GM13976 (cell line): ENCODE measurements around the gene MRTO4.

ENCODE experiments used
- DNase-seq: peaks from one replicate; pipeline ENCODE4 v3.0.0; 2012; ENCODE audit warnings: low spot score
- in situ Hi-C: fragments of 300-500 bp; cut with MboI; formaldehyde crosslinking; loops from one replicate; pipeline ENCODE4 v1.12.0; 2022; ENCODE audit warnings: low sequenced_read_pairs, mixed read lengths, inconsistent platforms; ENCODE audit not compliant: unreplicated experiment
- TF ChIP-seq, protein P1 (sequence below): IDR thresholded peaks from 2 replicates; pipeline ENCODE4 v1.5.1; 2012; ENCODE audit warnings: borderline replicate concordance, mild to moderate bottlenecking; ENCODE audit not compliant: insufficient read depth; ENCODE audit errors: extremely low read depth, missing control alignments, control extremely low read depth

MRTO4 gene

DNA sequence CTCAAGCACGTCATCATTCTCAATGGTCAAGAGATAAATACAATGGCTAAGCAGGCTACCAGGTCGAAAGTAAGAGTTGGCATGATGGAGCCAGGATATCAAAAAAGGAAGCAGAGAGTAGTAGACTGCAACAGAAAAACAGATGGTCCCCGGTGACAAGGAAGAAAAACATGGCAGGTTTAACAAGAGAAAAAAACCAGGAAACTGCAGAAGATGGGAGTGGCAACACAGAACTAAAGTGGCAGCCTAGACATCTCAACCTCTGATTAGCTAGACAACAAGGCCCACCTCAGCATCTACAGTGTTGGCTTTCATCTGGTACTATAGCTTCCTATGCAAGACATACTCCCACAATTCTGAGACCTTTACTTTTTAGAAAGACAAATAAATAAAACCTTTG, 44.7 kb upstream of the MRTO4 start:
- TF ChIP-seq, protein P1, sequence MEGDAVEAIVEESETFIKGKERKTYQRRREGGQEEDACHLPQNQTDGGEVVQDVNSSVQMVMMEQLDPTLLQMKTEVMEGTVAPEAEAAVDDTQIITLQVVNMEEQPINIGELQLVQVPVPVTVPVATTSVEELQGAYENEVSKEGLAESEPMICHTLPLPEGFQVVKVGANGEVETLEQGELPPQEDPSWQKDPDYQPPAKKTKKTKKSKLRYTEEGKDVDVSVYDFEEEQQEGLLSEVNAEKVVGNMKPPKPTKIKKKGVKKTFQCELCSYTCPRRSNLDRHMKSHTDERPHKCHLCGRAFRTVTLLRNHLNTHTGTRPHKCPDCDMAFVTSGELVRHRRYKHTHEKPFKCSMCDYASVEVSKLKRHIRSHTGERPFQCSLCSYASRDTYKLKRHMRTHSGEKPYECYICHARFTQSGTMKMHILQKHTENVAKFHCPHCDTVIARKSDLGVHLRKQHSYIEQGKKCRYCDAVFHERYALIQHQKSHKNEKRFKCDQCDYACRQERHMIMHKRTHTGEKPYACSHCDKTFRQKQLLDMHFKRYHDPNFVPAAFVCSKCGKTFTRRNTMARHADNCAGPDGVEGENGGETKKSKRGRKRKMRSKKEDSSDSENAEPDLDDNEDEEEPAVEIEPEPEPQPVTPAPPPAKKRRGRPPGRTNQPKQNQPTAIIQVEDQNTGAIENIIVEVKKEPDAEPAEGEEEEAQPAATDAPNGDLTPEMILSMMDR: no peak
- DNase-seq: no peak
- in situ Hi-C loops: no loop called here

DNA sequence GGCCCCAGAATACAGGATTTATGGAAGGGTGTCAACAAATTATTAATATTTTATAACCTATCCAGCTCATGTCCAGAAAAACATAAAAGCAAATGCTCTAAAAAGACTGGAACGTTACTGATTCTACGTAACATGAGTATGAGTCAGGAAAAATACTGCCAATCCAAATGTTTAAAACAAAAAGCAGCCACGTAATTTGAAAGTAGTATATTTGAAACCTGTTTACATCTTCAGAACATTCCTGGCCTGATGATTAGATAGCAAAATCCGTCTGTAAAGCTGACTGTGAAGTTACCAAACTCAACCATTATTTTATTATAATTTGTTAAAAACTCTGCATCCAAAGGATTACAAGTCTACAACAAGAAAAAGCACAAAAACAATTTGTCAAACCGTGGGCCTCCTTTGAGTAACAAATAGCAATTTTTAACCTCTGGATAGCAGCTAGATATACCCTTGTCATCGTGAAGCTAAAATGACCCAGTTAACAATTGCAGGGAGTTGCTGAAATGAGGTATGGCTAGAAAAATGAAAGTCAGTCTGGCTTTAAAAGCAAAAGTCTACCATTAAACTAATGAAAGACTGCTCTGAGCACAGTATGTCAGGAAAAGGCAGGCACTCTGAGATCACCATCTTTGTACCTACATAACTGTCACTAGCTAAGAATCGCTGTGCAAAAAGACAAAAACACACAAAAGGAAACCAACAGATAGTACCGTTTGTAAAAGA, 42.7 kb upstream of the MRTO4 start:
- TF ChIP-seq, protein P1: no peak
- in situ Hi-C loops: no loop called here
- DNase-seq: no peak

DNA sequence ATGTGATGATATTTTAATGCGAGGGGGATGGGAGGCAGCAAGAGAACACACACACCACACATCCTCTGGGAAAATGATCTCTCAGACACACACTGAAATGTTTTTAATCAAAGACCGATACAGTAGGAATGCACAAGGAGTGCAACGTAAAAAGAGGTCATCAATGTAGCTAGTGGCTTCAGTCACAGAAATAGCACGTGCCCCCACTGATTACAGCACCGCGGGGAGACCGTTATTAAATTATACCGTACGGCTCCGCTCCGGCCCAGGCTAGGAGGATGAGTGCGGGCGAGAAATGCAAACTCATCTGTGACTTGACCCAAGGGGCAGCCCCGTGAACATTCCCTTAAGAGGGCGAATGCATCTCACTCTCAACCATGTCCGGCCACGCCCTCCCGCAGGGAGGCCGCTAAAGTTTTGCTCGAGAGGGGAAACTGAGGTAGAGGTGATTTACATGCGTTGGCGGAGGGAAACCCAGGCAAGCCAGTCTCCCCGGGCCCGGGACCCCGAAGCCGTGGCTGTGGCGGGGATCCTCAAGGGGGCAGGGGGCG, 42.1 kb upstream of the MRTO4 start:
- TF ChIP-seq, protein P1: no peak
- in situ Hi-C loops: no loop called here
- DNase-seq: peak; percentile 75

DNA sequence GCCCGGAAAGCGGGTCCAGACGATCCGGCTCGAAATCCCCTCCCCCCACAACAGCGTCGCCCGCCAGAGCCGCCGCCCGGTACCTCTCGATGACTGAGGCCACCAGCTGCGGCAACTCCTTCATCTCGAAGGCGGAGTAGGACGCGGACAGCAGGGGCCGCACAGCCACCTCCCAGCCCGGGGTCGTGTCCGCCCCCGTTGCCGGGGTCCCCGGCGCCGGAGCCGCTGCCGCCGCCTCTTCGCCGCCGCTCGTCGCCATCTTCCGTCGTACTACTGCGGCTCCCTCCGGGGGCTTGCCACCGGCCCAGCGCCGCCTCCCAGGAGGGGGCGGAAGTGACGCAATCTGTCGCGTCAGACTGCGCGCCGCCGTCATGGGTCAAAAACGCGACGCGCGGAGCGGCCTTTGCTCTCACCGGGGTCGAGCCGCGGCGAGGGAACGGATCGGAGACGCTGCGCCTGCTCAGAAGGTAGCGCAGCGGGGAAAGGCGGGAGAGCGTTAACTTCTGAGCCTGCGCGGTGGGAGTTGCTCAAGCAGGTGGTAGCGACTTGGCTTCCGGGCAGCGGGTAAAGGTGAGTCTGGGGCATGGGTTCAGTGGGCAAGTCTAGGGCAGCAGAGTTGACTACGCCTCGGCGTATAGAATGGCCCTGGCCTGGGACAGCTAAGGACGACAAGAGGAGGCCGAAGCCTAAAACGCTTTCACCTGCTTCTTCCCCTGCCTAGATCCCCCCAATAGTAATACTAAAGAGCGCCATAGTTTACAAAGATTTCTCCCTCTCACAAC, 41.4 kb upstream of the MRTO4 start, which contains the start of gene UBR4:
TSS of gene UBR4 (minus strand) at position 277 of the 782 bp plus-strand sequence. CDS start at position 259, 18 bp downstream.
- in situ Hi-C loops: no loop called here
- peak; percentile 96 for DNase-seq
- TF ChIP-seq, protein P1: peak; percentile 4

DNA sequence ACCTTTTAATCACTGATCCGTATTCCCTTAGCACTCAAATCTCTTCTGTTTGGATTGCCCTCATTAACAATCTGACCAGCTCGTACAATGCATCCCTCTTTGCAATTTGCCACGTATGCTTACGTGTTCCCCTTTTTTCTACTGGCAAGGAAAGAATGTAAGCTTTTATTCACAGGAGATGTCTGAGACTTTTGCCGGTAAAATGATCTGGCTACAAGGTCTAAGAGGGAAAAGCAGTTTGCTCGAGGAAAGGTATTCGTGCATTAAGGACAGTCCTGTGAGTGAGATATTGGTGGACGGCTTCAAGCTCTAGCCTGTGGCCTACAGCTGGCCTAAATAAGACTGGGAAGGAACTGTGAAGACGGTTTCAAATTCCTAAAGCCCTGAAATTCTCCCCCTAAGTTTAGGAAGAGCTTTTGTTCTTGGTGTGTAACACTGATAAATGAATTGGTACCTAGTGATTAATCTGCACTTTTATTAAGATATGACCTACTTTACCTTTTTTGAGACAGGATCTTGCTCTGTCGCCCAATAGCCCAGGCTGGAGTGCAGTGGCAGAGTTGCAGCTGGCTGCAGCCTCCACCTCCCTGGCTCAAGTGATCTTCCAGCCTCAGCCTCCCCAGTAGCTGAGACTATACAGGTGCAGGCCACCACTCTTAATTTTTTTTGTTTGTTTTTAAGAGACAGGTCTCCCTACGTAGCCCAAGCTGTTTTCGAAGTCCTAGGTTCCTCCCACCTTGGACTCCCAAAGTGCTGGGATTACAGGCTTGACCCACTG, 40.6 kb upstream of the MRTO4 start:
- DNase-seq: no peak
- TF ChIP-seq, protein P1: no peak
- in situ Hi-C loops: no loop called here

DNA sequence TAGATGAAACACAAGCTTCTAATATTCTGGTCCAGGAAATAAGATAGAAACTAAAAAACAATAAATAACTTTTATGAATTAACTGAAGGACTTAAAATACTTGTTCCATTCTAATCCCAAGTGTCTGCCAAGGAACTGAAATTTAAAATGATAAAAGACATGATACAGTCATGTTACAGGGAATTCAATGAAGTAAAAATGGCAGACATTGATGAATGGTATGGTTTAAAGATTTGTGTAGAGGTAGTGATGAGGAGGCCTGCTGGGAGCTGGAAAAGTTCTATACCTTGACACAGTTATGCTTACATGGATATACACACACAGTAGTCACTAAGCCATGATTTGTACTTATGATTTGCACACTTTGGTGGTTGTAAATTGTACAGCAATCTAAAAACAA, 39.4 kb upstream of the MRTO4 start:
- TF ChIP-seq, protein P1: no peak
- no peak for DNase-seq
- in situ Hi-C loops: no loop called here
